ENCODE results near the gene ABI3BP.

ABI3BP gene

GRCh38 chr3:100994809-100995208, 1.6 kb upstream of the ABI3BP start:
- H3K27ac ChIP-seq, result no peak overlapping the region
- peaks cover 13% of the 10 kb centered on the region for H3K27me3 ChIP-seq
- no peak overlapping the region for H3K4me3 ChIP-seq (ENCODE audit: low read depth in 1 of 2, low read length in 1 of 2)
- no peaks in the 10 kb centered on the region for H3K4me1 ChIP-seq (ENCODE audit: control insufficient read depth in 1 of 2, insufficient read depth in 1 of 2, low read depth in 1 of 2, low read length in 1 of 2)
- H3K36me3 ChIP-seq, result no peaks in the 10 kb centered on the region
- H3K9me3 ChIP-seq, result no peaks in the 10 kb centered on the region
- no peak for TF ChIP-seq CTCF (IDR thresholded peaks at IDR 0.05)

GRCh38 chr3:100994187-100994586, 966 bp upstream of the ABI3BP start:
- Histone ChIP-seq H3K4me1 (ENCODE audit: control insufficient read depth in 1 of 2, insufficient read depth in 1 of 2, low read depth in 1 of 2, low read length in 1 of 2) (no peaks in the 10 kb centered on the region), H3K36me3 (no peaks in the 10 kb centered on the region), H3K4me3 (ENCODE audit: low read depth in 1 of 2, low read length in 1 of 2) (no peak overlapping the region), H3K9me3 (no peaks in the 10 kb centered on the region), H3K27me3 (peaks cover 13% of the 10 kb centered on the region), H3K27ac (no peak overlapping the region)
- no peak for TF ChIP-seq CTCF (IDR thresholded peaks at IDR 0.05)

GRCh38 chr3:100992231-100993012, 799 bp downstream of the ABI3BP start:
- H3K4me3 ChIP-seq (ENCODE audit: low read depth in 1 of 2, low read length in 1 of 2), result no peak overlapping the region
- no peaks in the 10 kb centered on the region for H3K36me3 ChIP-seq
- no peaks in the 10 kb centered on the region for H3K4me1 ChIP-seq (ENCODE audit: control insufficient read depth in 1 of 2, insufficient read depth in 1 of 2, low read depth in 1 of 2, low read length in 1 of 2)
- no peak for TF ChIP-seq CTCF (IDR thresholded peaks at IDR 0.05)
- peaks cover 13% of the 10 kb centered on the region for H3K27me3 ChIP-seq
- no peak overlapping the region for H3K27ac ChIP-seq
- no peaks in the 10 kb centered on the region for H3K9me3 ChIP-seq

GRCh38 chr3:100988080-100988479, 5.1 kb downstream of the ABI3BP start:
- no peak overlapping the region for H3K4me3 ChIP-seq (ENCODE audit: low read depth in 1 of 2, low read length in 1 of 2)
- no peak for TF ChIP-seq CTCF (IDR thresholded peaks at IDR 0.05)
- no peak overlapping the region for H3K27ac ChIP-seq
- H3K36me3 ChIP-seq, result no peaks in the 10 kb centered on the region
- no peaks in the 10 kb centered on the region for H3K9me3 ChIP-seq
- H3K4me1 ChIP-seq (ENCODE audit: control insufficient read depth in 1 of 2, insufficient read depth in 1 of 2, low read depth in 1 of 2, low read length in 1 of 2), result no peaks in the 10 kb centered on the region
- H3K27me3 ChIP-seq, result peaks cover 11% of the 10 kb centered on the region

- no peaks in the 10 kb centered on the region for H3K36me3 ChIP-seq
- H3K4me1 ChIP-seq (ENCODE audit: control insufficient read depth in 1 of 2, insufficient read depth in 1 of 2, low read depth in 1 of 2, low read length in 1 of 2), result no peaks in the 10 kb centered on the region
- no peaks in the 10 kb centered on the region for H3K27me3 ChIP-seq
- no peak overlapping the region for H3K27ac ChIP-seq
- H3K9me3 ChIP-seq, result no peaks in the 10 kb centered on the region
- TF ChIP-seq CTCF (IDR thresholded peaks at IDR 0.05), result no peak
- no peak overlapping the region for H3K4me3 ChIP-seq (ENCODE audit: low read depth in 1 of 2, low read length in 1 of 2)
Observed at GRCh38 chr3:100984308-100984707, 8.9 kb downstream of the ABI3BP start.

Data from neutrophil (primary cell).